HG03342 (cell line): ENCODE results near the gene PLCG1.

Experiments
- ATAC-seq: cut with Tn5 transposase; IDR thresholded peaks from one replicate; pipeline ENCODE4 v1.9.1; 2021; ENCODE audit warnings: mild to moderate bottlenecking, moderate library complexity; ENCODE audit not compliant: unreplicated experiment

Gene PLCG1

DNA sequence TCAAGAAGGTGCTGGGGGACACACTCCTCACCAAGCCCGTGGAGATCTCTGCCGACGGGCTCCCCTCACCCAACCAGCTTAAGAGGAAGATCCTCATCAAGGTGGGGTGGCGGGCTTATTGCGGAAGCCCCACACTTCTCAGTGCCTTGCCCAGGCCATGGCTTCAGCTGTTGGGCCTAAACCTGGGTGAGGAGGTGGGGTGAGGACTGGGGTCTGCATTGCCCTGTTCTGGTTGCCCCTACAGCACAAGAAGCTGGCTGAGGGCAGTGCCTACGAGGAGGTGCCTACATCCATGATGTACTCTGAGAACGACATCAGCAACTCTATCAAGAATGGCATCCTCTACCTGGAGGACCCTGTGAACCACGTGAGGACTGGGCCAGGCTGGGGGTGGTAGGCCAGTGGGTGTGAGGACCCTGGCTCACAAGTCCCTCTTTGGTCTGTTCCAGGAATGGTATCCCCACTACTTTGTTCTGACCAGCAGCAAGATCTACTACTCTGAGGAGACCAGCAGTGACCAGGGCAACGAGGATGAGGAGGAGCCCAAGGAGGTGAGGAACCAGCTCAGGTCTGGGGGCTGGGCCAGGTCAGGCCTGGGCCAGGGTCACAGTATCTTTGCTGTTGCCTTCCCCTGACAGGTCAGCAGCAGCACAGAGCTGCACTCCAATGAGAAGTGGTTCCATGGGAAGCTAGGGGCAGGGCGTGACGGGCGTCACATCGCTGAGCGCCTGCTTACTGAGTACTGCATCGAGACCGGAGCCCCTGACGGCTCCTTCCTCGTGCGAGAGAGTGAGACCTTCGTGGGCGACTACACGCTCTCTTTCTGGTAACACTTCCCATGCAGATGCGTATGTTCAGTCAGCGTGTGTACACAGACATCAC lies 27.9 kb downstream of the PLCG1 start:
- ATAC-seq = no peak

- ATAC-seq = no peak
These were observed 29.1 kb downstream of the PLCG1 start for GRCh38 chr20:41166201-41167117.

DNA sequence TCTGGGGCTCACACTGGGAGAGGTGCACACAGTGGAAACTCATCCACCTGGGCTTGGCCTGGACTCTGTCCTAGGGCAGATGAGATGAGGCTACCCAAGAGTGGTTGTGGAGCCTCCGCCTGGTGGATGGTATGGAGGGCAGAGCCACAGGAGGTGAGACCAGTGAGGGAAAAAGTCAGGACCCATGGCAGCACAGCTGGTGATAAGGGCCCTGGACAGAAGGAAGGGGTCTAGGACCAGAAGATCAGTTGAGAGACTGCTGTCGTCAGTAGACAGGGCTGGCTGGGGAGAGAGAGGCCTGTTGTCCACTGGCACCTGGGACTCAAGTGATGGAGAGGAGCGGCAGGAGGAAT lies 29.8 kb downstream of the PLCG1 start:
- ATAC-seq = no peak

DNA sequence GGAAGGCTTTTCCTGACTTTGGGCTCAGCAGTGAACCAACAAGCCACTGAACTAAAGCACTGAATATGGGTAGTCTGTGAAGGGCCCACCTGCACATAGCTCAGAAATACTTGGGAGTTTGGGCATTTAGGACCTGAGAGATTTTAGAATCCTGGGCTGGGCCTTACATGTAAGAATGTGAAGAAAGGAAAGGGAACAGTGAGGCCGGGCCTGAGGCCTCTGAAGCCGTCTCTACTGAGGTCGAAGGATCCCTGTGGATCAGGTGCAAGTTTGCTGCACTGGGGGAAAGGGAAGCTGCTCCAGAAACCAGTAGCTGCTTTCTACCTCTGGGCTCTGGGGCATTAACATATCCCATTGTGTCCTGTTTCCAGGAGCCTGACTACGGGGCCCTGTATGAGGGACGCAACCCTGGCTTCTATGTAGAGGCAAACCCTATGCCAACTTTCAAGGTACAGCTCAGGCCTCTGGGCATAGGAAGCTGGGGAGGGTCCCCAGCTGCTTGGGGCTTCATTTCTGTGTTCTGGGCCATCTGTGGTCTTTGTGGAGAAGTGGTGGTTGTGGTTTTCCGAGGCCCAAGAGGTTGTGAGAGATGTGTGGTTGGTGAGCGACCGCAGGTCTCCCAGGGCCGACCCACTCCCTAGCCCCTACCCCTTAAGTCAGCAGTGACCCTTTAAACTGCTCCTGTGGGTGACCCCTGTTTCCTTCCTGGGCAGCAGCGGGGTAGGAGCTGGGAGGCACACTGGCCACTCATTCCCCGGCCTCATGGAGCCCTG lies 30.3 kb downstream of the PLCG1 start:
- ATAC-seq = no peak

DNA sequence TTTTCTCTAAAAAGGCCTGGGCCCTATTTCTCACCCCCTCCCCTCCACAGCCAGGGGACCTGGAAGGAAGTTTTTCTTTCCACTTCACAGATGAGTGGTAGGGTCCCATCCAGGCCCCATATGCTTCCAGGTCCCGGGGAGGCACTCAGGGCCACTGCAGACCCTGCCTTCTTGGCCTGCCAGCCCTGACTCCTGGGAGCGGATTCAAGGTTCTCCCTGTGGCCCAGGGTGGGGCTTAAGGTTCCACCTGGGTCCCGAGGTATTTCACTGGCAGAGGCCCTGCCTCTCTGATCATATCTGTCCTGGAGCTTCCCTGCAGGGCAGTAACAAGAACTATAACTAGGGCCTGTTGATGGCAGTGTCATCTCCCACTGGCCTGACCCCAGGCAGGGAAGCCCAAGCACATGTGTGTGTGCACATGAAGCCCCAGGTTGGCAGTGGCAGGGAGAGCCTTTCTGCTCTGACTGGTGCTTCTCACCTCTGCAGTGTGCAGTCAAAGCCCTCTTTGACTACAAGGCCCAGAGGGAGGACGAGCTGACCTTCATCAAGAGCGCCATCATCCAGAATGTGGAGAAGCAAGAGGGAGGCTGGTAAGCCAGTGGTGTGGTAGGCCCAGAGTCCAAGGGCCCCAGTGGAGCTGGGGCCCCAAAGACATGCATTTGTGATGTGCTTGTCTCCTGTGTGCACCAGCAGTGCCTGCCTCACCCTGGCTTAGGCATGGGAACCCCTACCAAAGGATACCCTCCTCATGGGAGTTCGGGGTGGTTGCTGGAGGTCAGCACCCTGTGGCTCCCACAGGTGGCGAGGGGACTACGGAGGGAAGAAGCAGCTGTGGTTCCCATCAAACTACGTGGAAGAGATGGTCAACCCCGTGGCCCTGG lies 31.2 kb downstream of the PLCG1 start:
- no peak for ATAC-seq

DNA sequence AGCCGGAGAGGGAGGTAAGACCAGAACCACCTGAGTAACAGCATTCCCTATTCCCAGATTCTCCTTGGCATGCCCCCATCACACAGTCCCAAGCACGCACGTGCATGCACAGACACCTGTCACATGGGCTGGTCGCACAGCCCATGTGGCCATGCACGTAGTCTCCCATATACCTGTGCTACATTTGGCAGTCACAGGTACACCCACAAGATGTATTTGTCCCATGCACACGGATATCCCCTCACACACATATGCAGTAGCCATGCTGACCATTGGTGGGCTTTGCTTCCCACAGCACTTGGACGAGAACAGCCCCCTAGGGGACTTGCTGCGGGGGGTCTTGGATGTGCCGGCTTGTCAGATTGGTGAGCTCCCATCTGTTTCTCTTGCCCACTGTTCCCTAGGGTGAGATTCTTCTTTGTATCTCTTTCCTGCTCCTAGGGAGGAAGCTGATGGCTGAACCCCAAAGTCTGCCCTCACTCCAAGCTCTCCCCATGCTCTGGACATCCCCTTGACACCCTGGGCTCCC lies 31.9 kb downstream of the PLCG1 start:
- ATAC-seq = no peak

GRCh38 chr20:41169791-41170351 lies 32.5 kb downstream of the PLCG1 start:
- ATAC-seq = no peak

DNA sequence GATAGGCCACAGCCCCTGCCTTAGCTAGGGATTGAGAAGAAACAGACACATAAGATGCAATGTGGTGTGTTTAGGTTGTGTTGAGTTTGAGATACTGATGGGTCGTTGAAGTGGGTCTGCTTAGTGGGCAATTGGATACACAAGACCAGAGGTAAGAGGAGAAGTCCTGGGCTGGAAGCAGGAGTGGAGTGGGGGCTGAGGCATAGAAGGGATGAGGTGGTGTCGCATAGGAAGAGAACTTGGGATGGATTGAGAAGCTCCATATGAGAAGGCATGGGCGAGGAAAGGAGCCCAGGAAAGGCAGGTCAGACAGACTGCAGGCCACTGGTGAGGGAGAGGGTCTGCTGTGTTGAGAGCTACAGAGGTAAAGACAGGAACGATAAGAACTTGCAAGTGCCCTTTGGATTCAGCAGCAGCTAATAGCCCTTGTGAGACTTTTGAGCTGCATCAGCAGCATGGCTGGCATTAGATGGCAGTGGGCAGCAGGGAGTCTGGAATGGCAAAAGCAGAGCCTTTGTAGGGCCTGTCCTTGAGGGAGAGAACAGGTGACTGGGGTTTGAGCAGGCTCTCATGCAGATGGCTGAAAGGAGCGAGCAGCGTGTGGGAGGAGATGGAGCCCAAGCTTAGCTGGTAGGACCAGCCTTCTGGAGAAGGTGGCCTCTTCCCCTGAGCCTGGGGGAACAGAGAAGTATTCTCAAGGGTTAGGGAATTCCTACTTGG lies 33.2 kb downstream of the PLCG1 start:
- no peak for ATAC-seq

- no peak for ATAC-seq
These were observed 34.5 kb downstream of the PLCG1 start for GRCh38 chr20:41171736-41172295.

GRCh38 chr20:41172296-41173140 lies 35.2 kb downstream of the PLCG1 start:
- ATAC-seq = no peak

- ATAC-seq = no peak
These were observed 35.9 kb downstream of the PLCG1 start for GRCh38 chr20:41173161-41173721.

GRCh38 chr20:41173791-41174341 lies 36.5 kb downstream of the PLCG1 start:
- no peak for ATAC-seq

DNA sequence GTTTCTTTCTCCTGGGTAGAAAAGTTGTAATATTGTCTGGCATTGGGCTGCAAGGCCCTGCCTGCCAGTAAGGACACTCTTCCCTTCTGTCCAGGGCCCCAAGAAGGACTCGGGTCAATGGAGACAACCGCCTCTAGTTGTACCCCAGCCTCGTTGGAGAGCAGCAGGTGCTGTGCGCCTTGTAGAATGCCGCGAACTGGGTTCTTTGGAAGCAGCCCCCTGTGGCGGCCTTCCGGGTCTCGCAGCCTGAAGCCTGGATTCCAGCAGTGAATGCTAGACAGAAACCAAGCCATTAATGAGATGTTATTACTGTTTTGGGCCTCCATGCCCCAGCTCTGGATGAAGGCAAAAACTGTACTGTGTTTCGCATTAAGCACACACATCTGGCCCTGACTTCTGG lies 37.0 kb downstream of the PLCG1 start:
- no peak for ATAC-seq

GRCh38 chr20:41174782-41175181 lies 37.4 kb downstream of the PLCG1 start:
- no peak for ATAC-seq

GRCh38 chr20:41175201-41175651 lies 37.9 kb downstream of the PLCG1 start:
- ATAC-seq = no peak

GRCh38 chr20:41175727-41176330 lies 38.5 kb downstream of the PLCG1 start:
- ATAC-seq = no peak
